Testis (tissue), 3 donors: ENCODE data around the gene FBXL14. TPM values are rescaled to one million over a fixed set of nuclear protein-coding genes. Genes with fewer than 3 reads are reported as not detected.
"Not testable (repeated sequence)": the region's sequence is repeated elsewhere in the genome, so short reads cannot be mapped to it uniquely, and the experiment has no call there.

Source experiments
- DNase-seq: peaks from one replicate; pipeline ENCODE4 v3.0.0-alpha.2; 2019
- H3K27ac ChIP-seq, 2 donors: fragments of 200-600 bp; sonication (generic); one replicate each; pipeline ENCODE4 v1.5.1; 2019
- H3K27me3 ChIP-seq: fragments of 200-600 bp; sonication (generic); one replicate; pipeline ENCODE4 v1.5.1; 2019
- H3K36me3 ChIP-seq: fragments of 200-600 bp; sonication (generic); one replicate; pipeline ENCODE4 v1.5.1; 2017; ENCODE audit warnings: low read depth; ENCODE audit errors: missing control alignments
- H3K4me1 ChIP-seq: fragments of 200-600 bp; sonication (generic); one replicate; pipeline ENCODE4 v1.5.1; 2019
- H3K4me3 ChIP-seq, 2 donors: fragments of 200-600 bp; sonication (generic); one replicate each; pipeline ENCODE4 v1.5.1; 2017 to 2019
- H3K9me3 ChIP-seq: fragments of 200-600 bp; sonication (generic); one replicate; pipeline ENCODE4 v1.5.1; 2017
- CTCF ChIP-seq, 3 experiments: fragments of 450-650 bp in 2 of 3; fragments of 200-600 bp in 1 of 3; sonication (generic) in 1 of 3; IDR thresholded peaks; one replicate each; pipeline ENCODE4 v1.5.1; 2016 to 2019; ENCODE audit warnings: antibody characterized with exemption in 3 of 3, mild to moderate bottlenecking in 2 of 3, moderate library complexity in 1 of 3
- POLR2A ChIP-seq: fragments of 450-650 bp; IDR thresholded peaks from one replicate; pipeline ENCODE4 v1.6.1; 2017; ENCODE audit warnings: antibody characterized with exemption, mild to moderate bottlenecking, moderate library complexity
- WGBS, 2 donors: methylation state at CpG; one replicate each; pipeline ENCODE4 v1.1.5; 2018; 5-methylcytosine and 5-hydroxymethylcytosine counted together
- intact Hi-C: fragments of 100-400 bp; cut with DNase I; formaldehyde crosslinking; loops from one replicate; pipeline ENCODE4 v1.15.1; 2023; ENCODE audit warnings: low total_unique reads
- polyA plus RNA-seq: library from polyadenylated mRNA; stranded (reverse); fragments of 350-450 nt; fragmentation: Illumina TruSeq; extraction: RNeasy Lipid Tissue Mini Kit (QIAGEN cat#74804); gene quantifications from one replicate; pipeline ENCODE4 v1.2.3, GENCODE V29; 2014; ENCODE audit warnings: low read depth, low replicate concordance; ENCODE audit not compliant: insufficient read depth
- total RNA-seq, 2 donors: library from RNA; depleted of rRNA; stranded (reverse); fragments of >200 nt; gene quantifications; one replicate each; pipeline ENCODE4 v1.2.3, GENCODE V29; 2016

FBXL14 gene
- total and polyA plus RNA-seq, 3 donors from 2014 or later: 39.5 to 50.2 (median 45.8) TPM

GRCh38 chr12:1560704-1561103 is 33.7 kb downstream of the FBXL14 start:
- no peak for DNase-seq
- H3K4me3 ChIP-seq: no peak overlapping the region
- no peak overlapping the region for H3K27ac ChIP-seq
- no peaks in the 10 kb centered on the region for H3K4me1 ChIP-seq
- H3K36me3 ChIP-seq: no peaks in the 10 kb centered on the region
- intact Hi-C loops: no loop called here
- no peaks in the 10 kb centered on the region for H3K9me3 ChIP-seq
- TF ChIP-seq POLR2A (no peak), CTCF (IDR thresholded peaks at IDR 0.05) (no peak)
- 83 to 94% methylated on average over 6 of the region's 6 CpGs for WGBS, 2 donors
- H3K27me3 ChIP-seq: no peaks in the 10 kb centered on the region

GRCh38 chr12:1559676-1560091 is 34.7 kb downstream of the FBXL14 start:
- no peaks in the 10 kb centered on the region for H3K9me3 ChIP-seq
- H3K4me1 ChIP-seq: no peaks in the 10 kb centered on the region
- no peak for DNase-seq
- H3K4me3 ChIP-seq: no peak overlapping the region
- no peak overlapping the region for H3K27ac ChIP-seq
- WGBS, 2 donors: 73 to 74% methylated on average over 6 of the region's 6 CpGs
- intact Hi-C loops: no loop called here
- TF ChIP-seq POLR2A (no peak), CTCF (IDR thresholded peaks at IDR 0.05) (no peak)
- no peaks in the 10 kb centered on the region for H3K36me3 ChIP-seq
- no peaks in the 10 kb centered on the region for H3K27me3 ChIP-seq

GRCh38 chr12:1558108-1558507 is 36.3 kb downstream of the FBXL14 start:
- WGBS, 2 donors: 84 to 85% methylated on average over 11 to 15 of the region's 15 CpGs
- DNase-seq, intact Hi-C loops: not testable (repeated sequence)

GRCh38 chr12:1553987-1554982 is 40.1 kb downstream of the FBXL14 start:
- no peaks in the 10 kb centered on the region for H3K27me3 ChIP-seq
- no peak overlapping the region for H3K4me3 ChIP-seq
- no peaks in the 10 kb centered on the region for H3K9me3 ChIP-seq
- H3K4me1 ChIP-seq: no peaks in the 10 kb centered on the region
- H3K36me3 ChIP-seq: no peaks in the 10 kb centered on the region
- intact Hi-C loops: no loop called here
- 84 to 91% methylated on average over 14 of the region's 14 CpGs for WGBS, 2 donors
- TF ChIP-seq POLR2A: no peak
- no peak for TF ChIP-seq CTCF (IDR thresholded peaks at IDR 0.05)
- H3K27ac ChIP-seq: no peak overlapping the region
- no peak for DNase-seq

More at GRCh38 chr12:1558108-1558507, 36.3 kb downstream of the FBXL14 start:
- not testable (repeated sequence) for H3K27me3 ChIP-seq, H3K4me3 ChIP-seq, H3K36me3 ChIP-seq, H3K27ac ChIP-seq, H3K9me3 ChIP-seq, H3K4me1 ChIP-seq

GRCh38 chr12:1553536-1553935 is 40.8 kb downstream of the FBXL14 start:
- no peak for DNase-seq
- TF ChIP-seq POLR2A: no peak
- 78 to 91% methylated on average over 14 of the region's 14 CpGs for WGBS, 2 donors
- no peaks in the 10 kb centered on the region for H3K9me3 ChIP-seq
- H3K27me3 ChIP-seq: no peaks in the 10 kb centered on the region
- no peaks in the 10 kb centered on the region for H3K4me1 ChIP-seq
- H3K4me3 ChIP-seq: no peak overlapping the region
- no peaks in the 10 kb centered on the region for H3K36me3 ChIP-seq
- no peak overlapping the region for H3K27ac ChIP-seq
- intact Hi-C loops: no loop called here
